Activated CD8-positive, alpha-beta T cell treated with anti-CD3 and anti-CD28 coated beads, Interleukin-2, amount 10 ng/mL, durations not matched to agents 7 days and 5 days (primary cell): ENCODE results near the gene CEP152. TPM values are rescaled to one million over a fixed set of nuclear protein-coding genes. Genes with fewer than 3 reads are reported as not detected.

Experiments
- ATAC-seq: fragments of 150-1000 bp; cut with Tn5 transposase; one replicate; pipeline ENCODE4 v1.10.0; 2021; ENCODE audit warnings: moderate library complexity
- CTCF ChIA-PET: fragments of 350-600 bp; sonication (Branson Sonifier 250); formaldehyde crosslinking; loops from one replicate; lab custom pipeline; 2021; ENCODE audit warnings: antibody characterized with exemption; lab: Charles Lee
- POLR2A ChIA-PET: fragments of 350-600 bp; sonication (Branson Sonifier 250); formaldehyde crosslinking; loops from one replicate; lab custom pipeline; 2021; ENCODE audit warnings: antibody characterized with exemption; lab: Charles Lee
- DNase-seq: peaks from one replicate; pipeline ENCODE4 v3.0.0-alpha.2; 2020
- H3K27ac Mint-ChIP-seq: one replicate; pipeline ENCODE4 v1.8.0; 2021; ENCODE audit warnings: mild to moderate bottlenecking, mixed read lengths
- H3K27me3 Mint-ChIP-seq: one replicate; pipeline ENCODE4 v1.8.0; 2021; ENCODE audit warnings: low read depth, mixed read lengths
- H3K36me3 Mint-ChIP-seq: one replicate; pipeline ENCODE4 v1.8.0; 2021; ENCODE audit warnings: low read depth, mixed read lengths
- H3K4me1 Mint-ChIP-seq: one replicate; pipeline ENCODE4 v1.8.0; 2021; ENCODE audit warnings: low read depth, mixed read lengths
- H3K4me3 Mint-ChIP-seq: one replicate; pipeline ENCODE4 v1.8.0; 2021; ENCODE audit warnings: mild to moderate bottlenecking, mixed read lengths
- H3K9me3 Mint-ChIP-seq: one replicate; pipeline ENCODE4 v1.8.0; 2022; ENCODE audit warnings: mixed read lengths; ENCODE audit not compliant: insufficient read depth
- total RNA-seq, 2 experiments: library from RNA; stranded (reverse); gene quantifications; one replicate each; pipeline ENCODE4 v1.2.3, GENCODE V29; 2021

CEP152 gene
- total RNA-seq, 2 experiments from 2014 or later, result 39.6 to 40.0 TPM

GRCh38 chr15:48803877-48804276 is 7.0 kb downstream of the CEP152 start:
- ChIA-PET CTCF (no interaction called here), POLR2A (no interaction called here)
- no peak for DNase-seq
- Mint-ChIP-seq H3K9me3 (no peaks in the 10 kb centered on the region), H3K27ac (no peak overlapping the region), H3K36me3 (peaks cover 38% of the 10 kb centered on the region), H3K27me3 (no peaks in the 10 kb centered on the region), H3K4me3 (no peak overlapping the region), H3K4me1 (peaks cover 43% of the 10 kb centered on the region)
- no peak for ATAC-seq

DNA sequence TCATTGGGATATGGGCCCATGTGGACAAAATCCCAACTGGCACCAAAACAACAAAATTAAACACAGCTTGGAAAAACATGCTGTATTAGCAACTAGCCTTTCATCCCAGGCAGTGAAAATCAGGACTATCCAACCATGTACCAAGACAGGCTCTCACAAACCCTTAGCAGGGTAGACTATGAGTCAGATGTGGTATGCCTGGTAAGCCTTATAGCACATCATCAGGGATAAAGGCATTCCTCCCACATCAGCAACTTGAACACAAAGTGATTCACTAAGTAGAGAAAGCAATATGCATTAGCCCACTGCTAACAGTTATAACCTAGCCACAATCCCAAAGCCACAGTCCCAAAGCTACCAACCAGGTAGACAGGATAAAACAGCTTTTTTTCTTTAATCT is 8.0 kb downstream of the CEP152 start:
- ChIA-PET POLR2A (no interaction called here), CTCF (interaction anchor here (2.5 kb wide), 1 partner anchor 7 kb away, joined by 17 read pairs; the partner anchor contains the start of gene CEP152)
- no peak overlapping the region for H3K4me3 Mint-ChIP-seq
- ATAC-seq, result no peak
- H3K27ac Mint-ChIP-seq, result no peak overlapping the region
- no peaks in the 10 kb centered on the region for H3K9me3 Mint-ChIP-seq
- H3K27me3 Mint-ChIP-seq, result no peaks in the 10 kb centered on the region
- H3K4me1 Mint-ChIP-seq, result peaks cover 46% of the 10 kb centered on the region
- no peak for DNase-seq
- peaks cover 38% of the 10 kb centered on the region for H3K36me3 Mint-ChIP-seq

GRCh38 chr15:48802257-48802656 is 8.6 kb downstream of the CEP152 start:
- Mint-ChIP-seq H3K9me3 (no peaks in the 10 kb centered on the region), H3K4me1 (peaks cover 52% of the 10 kb centered on the region), H3K36me3 (peaks cover 43% of the 10 kb centered on the region), H3K27ac (no peak overlapping the region), H3K27me3 (no peaks in the 10 kb centered on the region), H3K4me3 (no peak overlapping the region)
- ATAC-seq (no peak), DNase-seq (no peak)
- ChIA-PET POLR2A (interaction anchor here (2.4 kb wide), 1 partner anchor 8 kb away, joined by 11 read pairs; the partner anchor contains the start of gene CEP152), CTCF (interaction anchor here (1.7 to 2.5 kb wide), 2 partner anchors 8 to 24 kb away, joined by 4 to 17 read pairs; partner anchors contain the start of gene CEP152)

DNA sequence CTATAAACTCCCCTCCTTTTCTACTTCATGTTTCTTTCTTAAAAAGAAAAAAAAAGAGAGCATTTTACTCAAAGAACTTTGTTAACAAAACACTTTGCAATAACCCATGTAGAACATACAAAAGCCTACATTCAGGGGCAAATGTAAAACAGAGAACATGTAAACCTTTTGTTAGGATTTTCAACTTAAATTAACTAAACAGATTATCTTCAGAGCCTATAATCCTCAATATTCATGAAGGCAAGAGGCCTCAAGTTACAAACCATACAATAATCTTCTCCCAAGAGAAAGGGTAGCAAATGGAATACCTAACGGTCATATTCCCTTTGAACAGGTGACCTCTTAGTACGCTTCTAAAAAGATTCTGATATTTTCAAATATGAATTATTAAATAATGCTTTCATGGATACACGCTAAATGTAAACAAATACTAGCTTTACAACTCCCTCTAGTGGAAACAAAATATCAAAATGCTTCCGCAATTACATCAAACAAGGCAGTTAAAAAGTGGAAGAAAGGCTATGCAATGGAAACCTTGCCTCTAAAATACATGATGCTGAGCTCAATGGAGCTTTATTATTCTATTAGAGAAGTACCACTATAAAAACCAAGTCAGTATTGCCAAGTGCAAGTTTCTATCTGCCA is 9.9 kb downstream of the CEP152 start:
- no peak for ATAC-seq
- H3K4me3 Mint-ChIP-seq, result no peak overlapping the region
- ChIA-PET CTCF (interaction anchor here (0.8 to 2.5 kb wide), 7 partner anchors 9 to 465 kb away, joined by 3 to 17 read pairs (median 3); partner anchors contain the start of genes CEP152 and SHC4), POLR2A (interaction anchor here (2.4 kb wide), 1 partner anchor 10 kb away, joined by 11 read pairs; the partner anchor contains the start of gene CEP152)
- peaks cover 49% of the 10 kb centered on the region for H3K4me1 Mint-ChIP-seq
- no peak for DNase-seq
- H3K36me3 Mint-ChIP-seq, result peaks cover 47% of the 10 kb centered on the region
- no peak overlapping the region for H3K27ac Mint-ChIP-seq
- H3K27me3 Mint-ChIP-seq, result no peaks in the 10 kb centered on the region
- H3K9me3 Mint-ChIP-seq, result no peaks in the 10 kb centered on the region

DNA sequence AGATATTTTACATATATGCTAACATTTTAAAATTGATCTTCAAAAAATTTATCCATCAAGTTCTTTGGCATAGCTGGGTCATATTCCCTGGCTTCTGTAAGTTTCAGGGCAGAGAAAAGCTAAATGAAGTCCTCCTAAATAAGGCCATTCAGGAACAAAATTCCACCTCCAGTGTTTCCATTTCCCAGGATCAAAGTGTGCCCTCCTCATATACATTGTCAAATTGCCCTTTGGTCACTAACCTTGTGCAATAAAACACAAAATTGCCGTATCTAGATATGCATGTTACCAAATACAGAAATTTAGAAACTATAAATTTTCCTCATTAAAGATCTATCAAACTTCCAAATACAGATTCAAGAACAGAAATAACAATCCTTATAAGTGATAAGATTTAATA is 10.6 kb downstream of the CEP152 start:
- DNase-seq, result no peak
- Mint-ChIP-seq H3K27ac (no peak overlapping the region), H3K9me3 (no peaks in the 10 kb centered on the region), H3K36me3 (peaks cover 44% of the 10 kb centered on the region), H3K27me3 (no peaks in the 10 kb centered on the region), H3K4me3 (no peak overlapping the region), H3K4me1 (peaks cover 52% of the 10 kb centered on the region)
- ChIA-PET POLR2A (interaction anchor here (2.4 kb wide), 1 partner anchor 10 kb away, joined by 11 read pairs; the partner anchor contains the start of gene CEP152), CTCF (no interaction called here)
- no peak for ATAC-seq

DNA sequence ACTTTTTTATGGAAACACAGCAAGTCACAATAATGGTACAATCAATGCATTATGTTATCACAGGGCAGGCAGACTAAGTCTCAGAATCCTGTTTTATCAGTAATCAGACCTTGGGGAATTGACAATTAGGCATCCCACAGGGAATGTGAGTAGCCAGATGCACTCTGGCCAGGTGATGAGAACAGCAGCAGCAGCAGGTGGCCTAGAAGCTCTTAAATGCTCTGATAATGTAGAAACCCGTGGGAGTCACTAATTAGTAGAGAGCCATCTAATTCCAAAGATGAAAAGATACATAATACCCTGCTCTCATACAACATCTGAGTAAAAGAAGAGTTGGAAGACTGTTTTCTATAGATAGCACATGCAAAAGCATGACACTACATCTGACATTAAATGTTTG is 12.6 kb downstream of the CEP152 start:
- H3K27me3 Mint-ChIP-seq, result no peaks in the 10 kb centered on the region
- no peak overlapping the region for H3K4me3 Mint-ChIP-seq
- peaks cover 34% of the 10 kb centered on the region for H3K36me3 Mint-ChIP-seq
- H3K4me1 Mint-ChIP-seq, result peaks cover 57% of the 10 kb centered on the region
- no peak for ATAC-seq
- H3K27ac Mint-ChIP-seq, result no peak overlapping the region
- ChIA-PET POLR2A (no interaction called here), CTCF (interaction anchor here (1.4 kb wide), 1 partner anchor 13 kb away, joined by 3 read pairs; the partner anchor contains the start of gene CEP152)
- no peak for DNase-seq
- no peaks in the 10 kb centered on the region for H3K9me3 Mint-ChIP-seq

DNA sequence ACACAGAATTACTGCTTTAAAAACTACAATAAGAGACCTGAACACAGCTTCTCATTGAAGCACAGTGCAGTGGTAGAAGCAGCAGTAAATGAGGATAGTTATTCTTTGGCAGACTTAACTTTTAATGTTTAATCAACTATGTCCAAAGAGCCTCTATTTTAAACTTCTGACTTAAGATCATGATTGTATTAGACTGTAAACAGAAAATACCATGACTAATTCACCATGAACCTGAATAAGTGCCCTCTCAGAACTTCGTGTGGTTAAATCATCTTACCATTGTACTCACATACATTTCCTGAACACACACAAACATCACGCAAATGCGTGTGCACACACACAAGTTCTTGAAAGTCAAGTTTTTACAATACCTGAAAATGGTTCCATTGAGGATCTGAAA is 13.9 kb downstream of the CEP152 start:
- Mint-ChIP-seq H3K27me3 (no peaks in the 10 kb centered on the region), H3K4me3 (peak overlapping the region; percentile 32), H3K27ac (peak overlapping the region; percentile 79), H3K36me3 (peaks cover 44% of the 10 kb centered on the region), H3K9me3 (no peaks in the 10 kb centered on the region), H3K4me1 (peaks cover 50% of the 10 kb centered on the region)
- ATAC-seq, result peak; percentile 54
- ChIA-PET CTCF (interaction anchor here (1.4 kb wide), 1 partner anchor 14 kb away, joined by 3 read pairs; the partner anchor contains the start of gene CEP152), POLR2A (no interaction called here)
- DNase-seq, result no peak

- POLR2A ChIA-PET, result no interaction called here
- H3K4me1 Mint-ChIP-seq, result peaks cover 50% of the 10 kb centered on the region
These were observed 14.3 kb downstream of the CEP152 start for GRCh38 chr15:48796521-48796920.

DNA sequence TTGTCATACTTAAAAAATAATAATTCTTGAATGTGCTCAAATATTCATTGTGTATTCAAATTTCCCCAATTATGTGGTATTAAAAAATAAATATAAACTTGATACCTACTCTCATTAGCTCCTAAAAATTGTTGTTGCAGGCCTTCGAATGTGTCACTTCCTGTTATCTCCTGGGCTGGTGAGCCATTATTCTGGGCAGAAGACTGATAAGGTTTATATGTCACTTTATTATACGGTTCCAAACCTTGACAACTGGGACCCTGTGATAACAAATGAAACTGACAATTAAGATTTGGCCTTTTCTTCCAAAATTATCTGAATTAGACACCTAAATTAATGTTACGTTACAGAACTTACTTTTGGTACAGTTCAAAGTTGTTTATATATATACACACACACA is 15.0 kb downstream of the CEP152 start:
- ChIA-PET CTCF (no interaction called here), POLR2A (no interaction called here)
- Mint-ChIP-seq H3K27ac (no peak overlapping the region), H3K27me3 (no peaks in the 10 kb centered on the region), H3K36me3 (peaks cover 46% of the 10 kb centered on the region), H3K9me3 (no peaks in the 10 kb centered on the region), H3K4me1 (peaks cover 45% of the 10 kb centered on the region), H3K4me3 (no peak overlapping the region)
- ATAC-seq (no peak), DNase-seq (no peak)

More at GRCh38 chr15:48796521-48796920, 14.3 kb downstream of the CEP152 start:
- H3K4me3 Mint-ChIP-seq, result peak overlapping the region; percentile 7
- DNase-seq (no peak), ATAC-seq (no peak)
- peak overlapping the region; percentile 79 for H3K27ac Mint-ChIP-seq
- H3K27me3 Mint-ChIP-seq, result no peaks in the 10 kb centered on the region
- H3K36me3 Mint-ChIP-seq, result peaks cover 46% of the 10 kb centered on the region
- CTCF ChIA-PET, result no interaction called here
- H3K9me3 Mint-ChIP-seq, result no peaks in the 10 kb centered on the region

- Mint-ChIP-seq H3K4me1 (peaks cover 37% of the 10 kb centered on the region), H3K36me3 (peaks cover 56% of the 10 kb centered on the region), H3K9me3 (no peaks in the 10 kb centered on the region), H3K27me3 (no peaks in the 10 kb centered on the region), H3K27ac (peak overlapping the region; percentile 55), H3K4me3 (no peak overlapping the region)
- ChIA-PET POLR2A (no interaction called here), CTCF (interaction anchor here (1.2 kb wide), 1 partner anchor 171 kb away, joined by 3 read pairs; no protein-coding TSS in a partner anchor)
- no peak for DNase-seq
- ATAC-seq, result peak; percentile 27
These were observed 16.2 kb downstream of the CEP152 start for GRCh38 chr15:48794697-48795134.

DNA sequence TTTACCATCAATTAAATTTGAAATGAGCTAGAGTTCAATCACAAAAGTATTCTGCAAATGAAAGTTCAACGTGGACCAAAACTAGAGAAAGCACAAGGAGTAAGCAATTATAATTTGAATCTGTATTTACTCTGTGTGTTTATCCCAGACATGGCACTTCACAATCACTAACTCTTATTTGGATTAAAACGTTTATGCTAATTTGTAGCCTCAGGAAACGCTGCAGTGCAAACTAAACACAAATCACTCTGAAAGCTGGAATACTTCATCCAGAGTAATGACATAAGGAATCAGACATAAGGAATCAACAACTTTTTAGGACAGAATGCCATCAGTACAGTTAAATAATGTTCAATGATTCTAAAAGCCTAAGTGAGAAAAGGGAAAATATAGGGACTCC is 18.5 kb downstream of the CEP152 start:
- Mint-ChIP-seq H3K27me3 (no peaks in the 10 kb centered on the region), H3K36me3 (peaks cover 66% of the 10 kb centered on the region), H3K27ac (no peak overlapping the region), H3K4me1 (peaks cover 24% of the 10 kb centered on the region), H3K4me3 (no peak overlapping the region), H3K9me3 (no peaks in the 10 kb centered on the region)
- ChIA-PET POLR2A (interaction anchor here (0.7 kb wide), 1 partner anchor 323 kb away, joined by 3 read pairs; no protein-coding TSS in a partner anchor), CTCF (interaction anchor here (1.3 kb wide), 1 partner anchor 9 kb away, joined by 4 read pairs; no protein-coding TSS in a partner anchor)
- no peak for DNase-seq
- ATAC-seq, result no peak
